Peyer's patch (tissue), 4 donors: ENCODE measurements around the gene OR4F15.

Experiments
- POLR2A ChIP-seq, 2 donors: fragments of 450-650 bp; IDR thresholded peaks; one replicate each; pipeline ENCODE4 v1.5.1; 2017; ENCODE audit warnings: antibody characterized with exemption in 2 of 2, mild to moderate bottlenecking in 2 of 2, moderate library complexity in 2 of 2
- TF ChIP-seq, protein P1 (sequence below), 6 experiments: fragments of 450-650 bp in 4 of 6; fragments of 200-600 bp in 2 of 6; sonication (generic) in 1 of 6; IDR thresholded peaks; one replicate each; pipeline ENCODE4 v1.5.1; 2017 to 2019; ENCODE audit warnings: antibody characterized with exemption in 6 of 6, mild to moderate bottlenecking in 3 of 6, moderate library complexity in 1 of 6

DNA sequence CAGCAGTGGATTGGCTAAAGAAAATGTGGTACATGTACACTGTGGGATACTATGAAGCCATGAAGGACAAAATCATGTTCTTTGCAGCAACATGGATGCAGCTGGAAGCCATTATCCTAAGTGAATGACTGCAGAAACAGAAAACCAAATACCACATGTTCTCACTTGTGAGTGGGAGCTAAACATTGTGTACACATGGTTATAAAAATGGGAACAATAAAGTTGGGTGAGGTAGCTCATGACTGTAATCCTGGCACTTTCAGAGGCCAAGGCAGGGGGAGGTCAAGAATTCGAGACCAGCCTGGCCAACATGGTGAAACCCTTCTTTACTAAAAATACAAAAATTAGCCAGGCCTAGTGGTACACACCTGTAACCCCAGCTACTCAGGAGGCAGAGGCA is 12.3 kb upstream of the OR4F15 start:
- TF ChIP-seq, protein P1, sequence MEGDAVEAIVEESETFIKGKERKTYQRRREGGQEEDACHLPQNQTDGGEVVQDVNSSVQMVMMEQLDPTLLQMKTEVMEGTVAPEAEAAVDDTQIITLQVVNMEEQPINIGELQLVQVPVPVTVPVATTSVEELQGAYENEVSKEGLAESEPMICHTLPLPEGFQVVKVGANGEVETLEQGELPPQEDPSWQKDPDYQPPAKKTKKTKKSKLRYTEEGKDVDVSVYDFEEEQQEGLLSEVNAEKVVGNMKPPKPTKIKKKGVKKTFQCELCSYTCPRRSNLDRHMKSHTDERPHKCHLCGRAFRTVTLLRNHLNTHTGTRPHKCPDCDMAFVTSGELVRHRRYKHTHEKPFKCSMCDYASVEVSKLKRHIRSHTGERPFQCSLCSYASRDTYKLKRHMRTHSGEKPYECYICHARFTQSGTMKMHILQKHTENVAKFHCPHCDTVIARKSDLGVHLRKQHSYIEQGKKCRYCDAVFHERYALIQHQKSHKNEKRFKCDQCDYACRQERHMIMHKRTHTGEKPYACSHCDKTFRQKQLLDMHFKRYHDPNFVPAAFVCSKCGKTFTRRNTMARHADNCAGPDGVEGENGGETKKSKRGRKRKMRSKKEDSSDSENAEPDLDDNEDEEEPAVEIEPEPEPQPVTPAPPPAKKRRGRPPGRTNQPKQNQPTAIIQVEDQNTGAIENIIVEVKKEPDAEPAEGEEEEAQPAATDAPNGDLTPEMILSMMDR (IDR thresholded peaks at IDR 0.05), result no peak
- no peak for TF ChIP-seq POLR2A (IDR thresholded peaks at IDR 0.05)
